ENCODE data around the gene RMP24.

The RMP24 gene

GRCh38 chr18:35998967-35999366 lies 26.5 kb downstream of the RMP24 start:
- TF ChIP-seq, protein P1, sequence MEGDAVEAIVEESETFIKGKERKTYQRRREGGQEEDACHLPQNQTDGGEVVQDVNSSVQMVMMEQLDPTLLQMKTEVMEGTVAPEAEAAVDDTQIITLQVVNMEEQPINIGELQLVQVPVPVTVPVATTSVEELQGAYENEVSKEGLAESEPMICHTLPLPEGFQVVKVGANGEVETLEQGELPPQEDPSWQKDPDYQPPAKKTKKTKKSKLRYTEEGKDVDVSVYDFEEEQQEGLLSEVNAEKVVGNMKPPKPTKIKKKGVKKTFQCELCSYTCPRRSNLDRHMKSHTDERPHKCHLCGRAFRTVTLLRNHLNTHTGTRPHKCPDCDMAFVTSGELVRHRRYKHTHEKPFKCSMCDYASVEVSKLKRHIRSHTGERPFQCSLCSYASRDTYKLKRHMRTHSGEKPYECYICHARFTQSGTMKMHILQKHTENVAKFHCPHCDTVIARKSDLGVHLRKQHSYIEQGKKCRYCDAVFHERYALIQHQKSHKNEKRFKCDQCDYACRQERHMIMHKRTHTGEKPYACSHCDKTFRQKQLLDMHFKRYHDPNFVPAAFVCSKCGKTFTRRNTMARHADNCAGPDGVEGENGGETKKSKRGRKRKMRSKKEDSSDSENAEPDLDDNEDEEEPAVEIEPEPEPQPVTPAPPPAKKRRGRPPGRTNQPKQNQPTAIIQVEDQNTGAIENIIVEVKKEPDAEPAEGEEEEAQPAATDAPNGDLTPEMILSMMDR (IDR thresholded peaks at IDR 0.05; ENCODE audit: insufficient read depth, missing control alignments): no peak
- no peak for DNase-seq (ENCODE audit: insufficient read length, low spot score)
- FAIRE-seq: peak; percentile 25

GRCh38 chr18:35999925-36000324 lies 27.4 kb downstream of the RMP24 start:
- FAIRE-seq: no peak
- TF ChIP-seq, protein P1 (IDR thresholded peaks at IDR 0.05; ENCODE audit: insufficient read depth, missing control alignments): no peak
- DNase-seq (ENCODE audit: insufficient read length, low spot score): no peak

DNA sequence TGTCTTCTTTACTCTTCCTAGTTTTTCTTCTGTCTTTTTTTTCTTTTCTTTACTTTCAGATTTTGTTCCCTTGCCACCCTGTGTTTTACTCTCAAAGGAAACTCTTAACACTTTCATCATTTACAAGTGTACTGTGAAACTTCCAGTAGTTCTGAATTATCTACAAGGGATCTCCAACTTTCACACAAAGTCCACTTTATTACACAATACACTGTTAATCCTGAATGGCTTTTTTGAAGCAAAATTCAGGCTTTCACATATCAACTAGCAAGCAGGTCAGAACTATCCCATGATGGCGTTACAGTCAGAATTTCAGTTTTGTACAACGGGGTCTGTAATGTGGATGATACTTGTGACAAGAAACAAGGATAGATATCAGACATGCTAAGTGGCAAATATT lies 34.5 kb downstream of the RMP24 start:
- no peak for DNase-seq (ENCODE audit: insufficient read length, low spot score)
- TF ChIP-seq, protein P1 (IDR thresholded peaks at IDR 0.05; ENCODE audit: insufficient read depth, missing control alignments): no peak

GRCh38 chr18:36009214-36009613 lies 36.7 kb downstream of the RMP24 start:
- DNase-seq (ENCODE audit: insufficient read length, low spot score) (no peak), FAIRE-seq (no peak)
- TF ChIP-seq, protein P1 (IDR thresholded peaks at IDR 0.05; ENCODE audit: insufficient read depth, missing control alignments): no peak

More for the DNA sequence above, 34.5 kb downstream of the RMP24 start:
- no peak for FAIRE-seq

- TF ChIP-seq, protein P1 (IDR thresholded peaks at IDR 0.05; ENCODE audit: insufficient read depth, missing control alignments): no peak
- FAIRE-seq (no peak), DNase-seq (ENCODE audit: insufficient read length, low spot score) (no peak)
Measured at GRCh38 chr18:36012891-36013290, 40.4 kb downstream of the RMP24 start.

GRCh38 chr18:36015629-36016028 lies 43.1 kb downstream of the RMP24 start:
- DNase-seq (ENCODE audit: insufficient read length, low spot score): no peak
- no peak for FAIRE-seq
- TF ChIP-seq, protein P1 (IDR thresholded peaks at IDR 0.05; ENCODE audit: insufficient read depth, missing control alignments): no peak

DNA sequence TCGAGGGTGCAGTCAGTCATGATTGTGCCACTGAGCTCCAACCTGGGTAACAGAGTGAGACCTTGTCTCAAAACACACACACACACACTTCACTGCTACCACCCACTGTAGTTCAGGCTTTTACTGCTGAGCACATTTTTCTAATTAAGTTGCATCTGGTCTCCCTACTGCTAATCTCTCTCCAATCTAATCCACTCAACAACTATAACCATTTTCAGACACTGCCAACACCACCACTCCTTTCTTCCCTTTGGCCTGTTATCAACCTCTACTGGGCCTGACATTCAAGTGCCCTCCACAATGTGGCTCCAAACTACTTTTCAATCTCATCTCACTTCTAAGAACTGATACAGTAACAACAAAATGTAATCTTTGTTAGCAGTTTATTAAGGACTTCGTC lies 44.8 kb downstream of the RMP24 start:
- FAIRE-seq: no peak
- TF ChIP-seq, protein P1 (IDR thresholded peaks at IDR 0.05; ENCODE audit: insufficient read depth, missing control alignments): no peak
- peak; percentile 28 for DNase-seq (ENCODE audit: insufficient read length, low spot score)
